Measurements from ENCODE around the gene CFAP65. TPM values are rescaled to one million over a fixed set of nuclear protein-coding genes. Genes with fewer than 3 reads are reported as not detected.
A peak's percentile ranks its signal among the peaks of the same experiment; 100 is the strongest.

Gene CFAP65
- polyA plus RNA-seq, 3 donors, result not detected

DNA sequence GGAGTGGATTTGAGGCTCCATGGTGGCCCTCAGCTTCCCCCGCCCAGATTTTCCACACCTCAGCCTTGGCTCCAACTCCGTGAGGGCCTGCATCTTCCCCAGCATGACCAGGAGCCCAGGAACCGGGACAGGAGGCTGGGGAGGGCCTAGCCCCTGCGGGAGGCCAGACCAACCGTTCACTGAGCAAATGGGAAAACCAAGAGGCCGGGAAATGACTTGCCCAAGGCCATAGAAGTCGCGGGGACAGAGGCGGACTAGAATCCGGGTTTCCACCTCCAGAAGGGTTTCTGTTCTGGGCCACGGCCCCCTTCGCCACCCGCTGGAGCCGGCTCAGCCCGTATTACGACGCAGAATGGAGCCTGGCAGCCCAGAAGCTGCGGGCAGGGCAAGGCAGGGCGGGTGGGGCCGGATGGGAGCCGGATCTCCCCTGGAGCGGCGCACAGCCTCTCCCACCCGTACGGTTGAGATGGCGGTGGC lies 40.2 kb downstream of the CFAP65 start:
- no peaks in the 10 kb centered on the region for H3K36me3 ChIP-seq (replicated peaks in 1 of 2; ENCODE audit: control insufficient read depth in 1 of 2, insufficient read depth in 2 of 2, low read length in 2 of 2)
- peaks cover 0 to 25% of the 10 kb centered on the region in 2 donors for H3K9me3 ChIP-seq (replicated peaks in 1 of 2; ENCODE audit: control insufficient read depth in 1 of 2, insufficient read depth in 1 of 2, low read length in 2 of 2)
- H3K27ac ChIP-seq (ENCODE audit: low read depth in 1 of 2, low read length in 2 of 2), result no peak overlapping the region
- TF ChIP-seq, protein P1, sequence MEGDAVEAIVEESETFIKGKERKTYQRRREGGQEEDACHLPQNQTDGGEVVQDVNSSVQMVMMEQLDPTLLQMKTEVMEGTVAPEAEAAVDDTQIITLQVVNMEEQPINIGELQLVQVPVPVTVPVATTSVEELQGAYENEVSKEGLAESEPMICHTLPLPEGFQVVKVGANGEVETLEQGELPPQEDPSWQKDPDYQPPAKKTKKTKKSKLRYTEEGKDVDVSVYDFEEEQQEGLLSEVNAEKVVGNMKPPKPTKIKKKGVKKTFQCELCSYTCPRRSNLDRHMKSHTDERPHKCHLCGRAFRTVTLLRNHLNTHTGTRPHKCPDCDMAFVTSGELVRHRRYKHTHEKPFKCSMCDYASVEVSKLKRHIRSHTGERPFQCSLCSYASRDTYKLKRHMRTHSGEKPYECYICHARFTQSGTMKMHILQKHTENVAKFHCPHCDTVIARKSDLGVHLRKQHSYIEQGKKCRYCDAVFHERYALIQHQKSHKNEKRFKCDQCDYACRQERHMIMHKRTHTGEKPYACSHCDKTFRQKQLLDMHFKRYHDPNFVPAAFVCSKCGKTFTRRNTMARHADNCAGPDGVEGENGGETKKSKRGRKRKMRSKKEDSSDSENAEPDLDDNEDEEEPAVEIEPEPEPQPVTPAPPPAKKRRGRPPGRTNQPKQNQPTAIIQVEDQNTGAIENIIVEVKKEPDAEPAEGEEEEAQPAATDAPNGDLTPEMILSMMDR (IDR thresholded peaks at IDR 0.05), result no peak
- Mint-ChIP-seq H3K4me3 (peak overlapping the region in 1 of 2 donors; percentile 30), H3K27me3 (ENCODE audit: low read depth in 3 of 3) (peaks cover 81 to 95% (median 91%) of the 10 kb centered on the region in 3 donors), H3K9me3 (peaks cover 0 to 20% (median 3%) of the 10 kb centered on the region in 7 donors), H3K4me1 (peaks cover 8% of the 10 kb centered on the region), H3K27ac (no peak overlapping the region), H3K36me3 (peaks cover 0 to 2% of the 10 kb centered on the region in 2 donors)
- no peak for DNase-seq
- no peak overlapping the region for H3K4me2 ChIP-seq (replicated peaks; ENCODE audit: extremely low read depth, low read length, poor library complexity, severe bottlenecking)
- no peak overlapping the region for H2AFZ ChIP-seq (ENCODE audit: insufficient read depth, low read depth, low read length, poor library complexity, severe bottlenecking)
- H3K79me2 ChIP-seq (ENCODE audit: insufficient read depth, low read length), result no peaks in the 10 kb centered on the region
- no peak overlapping the region for H3K9ac ChIP-seq (ENCODE audit: insufficient read depth, low read length, poor library complexity, severe bottlenecking)
- intact Hi-C loops (cut with micrococcal nuclease), result no loop called here
- H4K20me1 ChIP-seq (ENCODE audit: insufficient read depth, low read length), result no peaks in the 10 kb centered on the region
- H3K27me3 ChIP-seq (ENCODE audit: control insufficient read depth in 2 of 2, insufficient read depth in 2 of 2, low read length in 2 of 2), result peaks cover 46 to 94% of the 10 kb centered on the region in 2 donors
- H3K4me3 ChIP-seq (replicated peaks in 1 of 3; ENCODE audit: low read depth in 2 of 3, low read length in 3 of 3), result no peak overlapping the region
- 5% methylated on average over 26 of the region's 26 CpGs for WGBS (ENCODE audit: insufficient coverage)
- H3K4me1 ChIP-seq (ENCODE audit: control insufficient read depth in 1 of 2, insufficient read depth in 2 of 2, low read length in 2 of 2), result peaks cover 3 to 4% of the 10 kb centered on the region in 2 donors

DNA sequence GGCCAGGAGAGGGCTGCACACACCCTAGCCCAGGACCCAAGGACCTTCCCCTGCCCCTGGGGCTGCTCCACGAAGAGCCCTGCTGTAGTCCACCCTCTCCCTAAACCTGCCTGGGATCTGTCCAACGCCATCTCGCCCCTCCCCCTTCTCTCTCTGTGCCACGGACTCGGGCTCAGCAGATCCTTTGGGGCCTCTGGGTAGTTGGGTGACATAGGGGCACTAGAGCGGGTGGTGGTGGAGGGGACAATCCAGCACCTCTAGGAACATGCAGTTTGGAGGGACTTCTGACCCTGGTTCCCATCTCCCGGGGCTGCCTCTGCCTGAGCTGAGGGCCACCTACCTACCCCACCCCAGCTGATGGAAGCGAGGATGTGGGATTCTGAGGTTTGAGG lies 40.8 kb downstream of the CFAP65 start:
- Histone ChIP-seq H3K4me3 (replicated peaks in 1 of 3; ENCODE audit: low read depth in 2 of 3, low read length in 3 of 3) (no peak overlapping the region), H3K9ac (ENCODE audit: insufficient read depth, low read length, poor library complexity, severe bottlenecking) (no peak overlapping the region), H3K27ac (ENCODE audit: low read depth in 1 of 2, low read length in 2 of 2) (no peak overlapping the region), H3K4me2 (replicated peaks; ENCODE audit: extremely low read depth, low read length, poor library complexity, severe bottlenecking) (no peak overlapping the region), H3K4me1 (ENCODE audit: control insufficient read depth in 1 of 2, insufficient read depth in 2 of 2, low read length in 2 of 2) (peaks cover 3 to 5% of the 10 kb centered on the region in 2 donors), H4K20me1 (ENCODE audit: insufficient read depth, low read length) (no peaks in the 10 kb centered on the region), H3K79me2 (ENCODE audit: insufficient read depth, low read length) (no peaks in the 10 kb centered on the region), H3K9me3 (replicated peaks in 1 of 2; ENCODE audit: control insufficient read depth in 1 of 2, insufficient read depth in 1 of 2, low read length in 2 of 2) (peaks cover 0 to 26% of the 10 kb centered on the region in 2 donors), H3K27me3 (ENCODE audit: control insufficient read depth in 2 of 2, insufficient read depth in 2 of 2, low read length in 2 of 2) (peaks cover 50 to 94% of the 10 kb centered on the region in 2 donors), H3K36me3 (replicated peaks in 1 of 2; ENCODE audit: control insufficient read depth in 1 of 2, insufficient read depth in 2 of 2, low read length in 2 of 2) (no peaks in the 10 kb centered on the region), H2AFZ (ENCODE audit: insufficient read depth, low read depth, low read length, poor library complexity, severe bottlenecking) (no peak overlapping the region)
- intact Hi-C loops (cut with micrococcal nuclease), result no loop called here
- H3K4me3 Mint-ChIP-seq, result peak overlapping the region in 1 of 2 donors; percentile 30
- DNase-seq, result no peak
- no peak overlapping the region for H3K27ac Mint-ChIP-seq
- WGBS (ENCODE audit: insufficient coverage), result no CpG with 5 or more reads among the region's 8 CpGs
- H3K27me3 Mint-ChIP-seq (ENCODE audit: low read depth in 3 of 3), result peaks cover 83 to 95% (median 93%) of the 10 kb centered on the region in 3 donors
- TF ChIP-seq, protein P1 (IDR thresholded peaks at IDR 0.05), result no peak
- peaks cover 0 to 2% of the 10 kb centered on the region in 2 donors for H3K36me3 Mint-ChIP-seq
- peaks cover 0 to 20% (median 3%) of the 10 kb centered on the region in 7 donors for H3K9me3 Mint-ChIP-seq
- H3K4me1 Mint-ChIP-seq, result peaks cover 13% of the 10 kb centered on the region
